Adrenal gland (tissue), 12 donors: ENCODE results near the gene MCU. TPM values are rescaled to one million over a fixed set of nuclear protein-coding genes. Genes with fewer than 3 reads are reported as not detected.

Experiments used
- DNase-seq, 7 donors: peaks; one replicate each; pipeline ENCODE4 v3.0.0-alpha.2; 2019 to 2020
- H3K27ac ChIP-seq, 5 donors: fragments of 200-600 bp; sonication (generic) in 4 of 5; 1 replicate in 3 of 5; 2 replicates in 2 of 5; pipeline versions ENCODE4 v1.5.1 to v1.8.0; 2016 to 2020; ENCODE audit warnings: mild to moderate bottlenecking in 1 of 5
- H3K27me3 ChIP-seq: fragments of 200-600 bp; 2 replicates; pipeline ENCODE4 v1.8.0; 2021
- H3K36me3 ChIP-seq, 2 donors: fragments of 200-600 bp; replicated peaks in 1 of 2; 1 replicate in 1 of 2; 2 replicates in 1 of 2; pipeline versions ENCODE4 v1.5.1 to v1.8.0; 2018 to 2022
- H3K4me1 ChIP-seq, 2 donors: fragments of 200-600 bp; replicated peaks in 1 of 2; 1 replicate in 1 of 2; 2 replicates in 1 of 2; pipeline versions ENCODE4 v1.5.1 to v1.8.0; 2018 to 2021
- H3K4me3 ChIP-seq, 4 donors: fragments of 200-600 bp; sonication (generic) in 3 of 4; one replicate each; pipeline ENCODE4 v1.5.1; 2016 to 2018
- H3K9me3 ChIP-seq, 3 donors: fragments of 200-600 bp; sonication (generic) in 1 of 3; replicated peaks in 1 of 3; 1 replicate in 2 of 3; 2 replicates in 1 of 3; pipeline versions ENCODE4 v1.5.1 to v1.8.0; 2016 to 2021
- POLR2A ChIP-seq, 2 donors: fragments of 450-650 bp; IDR thresholded peaks; one replicate each; pipeline ENCODE4 v1.6.1; 2017; ENCODE audit warnings: antibody characterized with exemption in 2 of 2, mild to moderate bottlenecking in 2 of 2, moderate library complexity in 1 of 2
- WGBS, 4 donors: extraction: QIAGEN DNeasy Blood & Tissue Kit in 2 of 4; methylation state at CpG; one replicate each; pipeline versions ENCODE4 v1.1.5 to v1.1.7; 2013 to 2017; 5-methylcytosine and 5-hydroxymethylcytosine counted together
- intact Hi-C, 2 donors: fragments of 100-400 bp; cut with DNase I; formaldehyde crosslinking; loops; one replicate each; pipeline versions ENCODE4 v1.14.1 to v1.15.0; 2022 to 2023
- polyA plus RNA-seq, 3 donors: library from polyadenylated mRNA; stranded (reverse); fragments of 200-250 nt in 2 of 3; fragments of 350-450 nt in 1 of 3; fragmentation: Illumina TruSeq in 1 of 3; extraction: RNeasy Lipid Tissue Mini Kit (QIAGEN cat#74804) in 1 of 3; gene quantifications; one replicate each; pipeline ENCODE4 v1.2.3, GENCODE V29; 2013 to 2014
- total RNA-seq, 9 donors: library from RNA; depleted of rRNA in 4 of 9; stranded (reverse); fragments of >200 nt in 4 of 9; fragments of 120-200 nt in 1 of 9; fragmentation: NEBNext Ultra II Directional in 1 of 9; extraction: Animal tissue kit (Norgen Biotek cat#: 25700) in 1 of 9; gene quantifications; one replicate each; pipeline versions ENCODE4 v1.1.0 to v1.2.4, GENCODE V29; 2013 to 2023
- TF ChIP-seq, protein P1 (sequence below), 6 experiments: fragments of 450-650 bp in 4 of 6; fragments of 200-600 bp in 2 of 6; sonication (generic) in 1 of 6; IDR thresholded peaks; 1 replicate in 5 of 6; 2 replicates in 1 of 6; pipeline versions ENCODE4 v1.5.1 to v1.8.0; 2016 to 2021; ENCODE audit warnings: antibody characterized with exemption in 6 of 6, mild to moderate bottlenecking in 2 of 6, moderate library complexity in 1 of 6
- donor health status: healthy with polysubstance abuse.
- donor health status: Bipolar disorder and iron deficiency.
- donor health status: DM: yes; HTN: yes; CAD: no.
- donor health status: DM: no; HTN: no; CAD: no.
- donor health status: DM: no; HTN: no; CAD: no.
- donor health status: DM: yes; HTN: yes; CAD: no.

MCU gene
- total and polyA plus RNA-seq, 12 donors: 6.4 to 22.2 (median 14.9) TPM

DNA sequence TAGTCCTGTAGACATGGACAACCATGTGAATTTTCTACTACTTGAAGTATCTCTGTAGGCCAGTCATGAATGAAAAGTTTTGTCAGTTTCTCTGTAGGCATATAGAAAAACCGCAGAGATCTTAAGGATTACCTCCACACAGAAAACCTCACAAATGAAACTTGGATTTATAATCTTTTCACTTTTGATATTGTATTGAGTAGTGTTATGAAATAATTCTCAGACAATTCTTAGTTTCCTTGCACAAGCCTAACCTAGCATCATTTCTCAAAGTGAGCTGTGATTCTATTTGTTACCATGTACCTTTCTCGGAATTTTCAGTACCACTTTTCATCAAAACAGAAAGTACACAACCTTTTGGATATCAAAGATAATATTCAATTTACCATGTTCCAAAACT lies 150.2 kb downstream of the MCU start:
- Histone ChIP-seq H3K27me3 (no peaks in the 10 kb centered on the region), H3K27ac (no peak overlapping the region), H3K4me1 (no peaks in the 10 kb centered on the region), H3K36me3 (no peaks in the 10 kb centered on the region), H3K9me3 (no peaks in the 10 kb centered on the region), H3K4me3 (no peak overlapping the region)
- 92 to 100% (median 96%) methylated on average over 2 of the region's 2 CpGs for WGBS, 4 donors
- TF ChIP-seq, protein P1, sequence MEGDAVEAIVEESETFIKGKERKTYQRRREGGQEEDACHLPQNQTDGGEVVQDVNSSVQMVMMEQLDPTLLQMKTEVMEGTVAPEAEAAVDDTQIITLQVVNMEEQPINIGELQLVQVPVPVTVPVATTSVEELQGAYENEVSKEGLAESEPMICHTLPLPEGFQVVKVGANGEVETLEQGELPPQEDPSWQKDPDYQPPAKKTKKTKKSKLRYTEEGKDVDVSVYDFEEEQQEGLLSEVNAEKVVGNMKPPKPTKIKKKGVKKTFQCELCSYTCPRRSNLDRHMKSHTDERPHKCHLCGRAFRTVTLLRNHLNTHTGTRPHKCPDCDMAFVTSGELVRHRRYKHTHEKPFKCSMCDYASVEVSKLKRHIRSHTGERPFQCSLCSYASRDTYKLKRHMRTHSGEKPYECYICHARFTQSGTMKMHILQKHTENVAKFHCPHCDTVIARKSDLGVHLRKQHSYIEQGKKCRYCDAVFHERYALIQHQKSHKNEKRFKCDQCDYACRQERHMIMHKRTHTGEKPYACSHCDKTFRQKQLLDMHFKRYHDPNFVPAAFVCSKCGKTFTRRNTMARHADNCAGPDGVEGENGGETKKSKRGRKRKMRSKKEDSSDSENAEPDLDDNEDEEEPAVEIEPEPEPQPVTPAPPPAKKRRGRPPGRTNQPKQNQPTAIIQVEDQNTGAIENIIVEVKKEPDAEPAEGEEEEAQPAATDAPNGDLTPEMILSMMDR (IDR thresholded peaks at IDR 0.05): no peak
- TF ChIP-seq POLR2A (IDR thresholded peaks at IDR 0.05): no peak
- no peak for DNase-seq
- intact Hi-C loops: no loop called here

DNA sequence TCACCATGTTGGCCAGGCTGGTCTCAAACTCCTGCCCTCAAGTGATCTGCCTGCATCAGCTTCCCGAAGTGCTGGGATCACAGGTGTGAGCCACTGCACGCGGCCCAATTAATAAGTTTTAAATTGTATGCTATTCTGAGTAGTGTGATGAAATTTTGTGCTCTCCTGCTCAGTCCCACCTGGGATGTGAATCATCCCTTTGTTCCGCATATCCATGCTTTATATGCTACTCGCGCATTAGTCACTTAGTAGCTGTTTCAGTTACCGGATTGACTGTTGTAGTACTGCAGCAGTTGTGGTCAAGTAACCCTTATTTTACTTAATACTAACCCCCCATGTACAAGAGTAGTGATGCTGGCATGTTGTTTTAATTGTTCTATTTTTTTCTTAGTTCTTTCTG lies 154.3 kb downstream of the MCU start:
- Histone ChIP-seq H3K27ac (no peak overlapping the region), H3K27me3 (no peaks in the 10 kb centered on the region), H3K4me3 (no peak overlapping the region), H3K9me3 (no peaks in the 10 kb centered on the region), H3K36me3 (no peaks in the 10 kb centered on the region), H3K4me1 (no peaks in the 10 kb centered on the region)
- TF ChIP-seq POLR2A (IDR thresholded peaks at IDR 0.05): no peak
- TF ChIP-seq, protein P1 (IDR thresholded peaks at IDR 0.05): no peak
- intact Hi-C loops: no loop called here
- DNase-seq: no peak
- 79 to 90% (median 82%) methylated on average over 5 to 7 of the region's 7 CpGs for WGBS, 4 donors

DNA sequence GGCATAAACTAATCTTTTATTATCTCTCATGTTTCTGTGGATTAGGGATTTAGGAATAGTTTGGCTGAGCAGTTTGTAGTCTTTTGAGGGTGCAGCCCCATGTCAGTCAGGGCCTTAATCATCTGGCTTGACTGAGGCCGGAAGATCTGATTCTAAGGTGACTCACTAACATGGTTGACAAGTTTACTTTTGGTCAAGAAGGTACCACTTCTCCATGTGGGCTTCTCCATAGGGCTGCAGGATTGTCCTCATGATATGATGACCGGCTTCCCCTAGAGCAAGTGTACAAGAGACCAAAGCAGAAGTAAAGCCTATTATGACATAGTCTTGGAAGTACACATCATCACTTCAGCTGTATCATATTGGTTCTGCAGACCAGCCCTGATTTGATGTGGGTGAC lies 155.7 kb downstream of the MCU start:
- no peak for DNase-seq
- WGBS, 4 donors: 78 to 87% (median 82%) methylated on average over 2 of the region's 2 CpGs
- Histone ChIP-seq H3K27me3 (no peaks in the 10 kb centered on the region), H3K9me3 (no peaks in the 10 kb centered on the region), H3K4me1 (no peaks in the 10 kb centered on the region), H3K4me3 (no peak overlapping the region), H3K27ac (no peak overlapping the region), H3K36me3 (no peaks in the 10 kb centered on the region)
- intact Hi-C loops: no loop called here
- TF ChIP-seq POLR2A (IDR thresholded peaks at IDR 0.05): no peak
- TF ChIP-seq, protein P1 (IDR thresholded peaks at IDR 0.05): no peak

GRCh38 chr10:72850861-72851260 lies 158.9 kb downstream of the MCU start:
- no peak for DNase-seq
- intact Hi-C loops: no loop called here
- TF ChIP-seq, protein P1 (IDR thresholded peaks at IDR 0.05): no peak
- no peak for TF ChIP-seq POLR2A (IDR thresholded peaks at IDR 0.05)
- 86 to 92% (median 89%) methylated on average over 2 of the region's 2 CpGs for WGBS, 4 donors
- no peaks in the 10 kb centered on the region for H3K9me3 ChIP-seq
- no peaks in the 10 kb centered on the region for H3K4me1 ChIP-seq
- no peak overlapping the region for H3K4me3 ChIP-seq
- H3K27ac ChIP-seq: no peak overlapping the region
- H3K36me3 ChIP-seq: no peaks in the 10 kb centered on the region
- H3K27me3 ChIP-seq: no peaks in the 10 kb centered on the region
